Glomerular endothelial cell (primary cell): ENCODE data around the gene EPN1. TPM values are rescaled to one million over a fixed set of nuclear protein-coding genes. Genes with fewer than 3 reads are reported as not detected.

Experiments
- DNase-seq: peaks from one replicate; pipeline ENCODE4 v3.0.0-alpha.2; 2011; ENCODE audit warnings: low read depth, low spot score; ENCODE audit errors: extremely low read depth
- total RNA-seq: library from RNA; depleted of rRNA; stranded (reverse); fragments of >200 nt; gene quantifications from 2 replicates; pipeline ENCODE4 v1.2.3, GENCODE V29; 2015

EPN1 gene
- total RNA-seq: 162 and 201 TPM in 2 replicates

DNA sequence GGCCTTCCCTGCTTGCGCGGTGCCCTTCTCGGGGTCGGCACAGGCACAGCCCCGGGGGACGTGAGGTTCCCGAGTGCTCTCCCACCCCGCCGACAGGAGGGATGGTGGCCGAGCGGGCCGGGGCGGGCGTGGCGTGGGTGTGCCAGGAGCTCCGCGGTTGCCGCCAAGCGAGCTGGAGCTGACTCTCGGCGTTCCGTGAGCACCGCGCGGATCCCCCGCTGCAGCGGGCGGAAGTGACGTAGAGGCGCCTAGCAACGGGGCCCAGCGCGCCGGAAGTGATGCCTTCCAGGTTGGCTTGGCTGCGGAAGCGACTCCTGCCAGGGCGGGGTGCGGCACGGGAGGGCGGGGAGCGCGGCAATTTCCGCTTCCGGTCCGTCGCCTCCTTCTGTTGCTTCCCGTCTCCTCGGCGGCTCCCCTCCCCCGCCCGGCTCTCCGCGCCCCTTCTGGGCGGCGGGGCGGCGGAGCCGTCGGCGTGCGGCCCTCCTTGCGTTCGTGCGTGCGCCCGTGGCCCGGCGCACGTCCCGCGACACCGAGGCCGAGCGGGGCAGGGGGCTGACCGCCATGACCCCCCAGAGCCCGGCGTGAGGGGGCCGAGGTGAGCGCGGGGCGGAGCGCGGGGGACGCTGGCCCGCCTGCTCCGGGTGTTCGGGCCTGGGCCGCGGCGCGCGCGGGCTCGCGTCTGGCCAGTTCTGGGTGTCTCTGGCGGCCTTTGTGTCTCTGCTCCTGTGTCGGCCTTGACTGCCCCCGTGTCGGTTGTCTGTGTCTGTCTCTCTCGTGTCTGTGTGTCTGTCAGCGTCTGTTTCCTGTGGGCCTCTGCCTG is at the start of gene EPN1:
EPN1 (plus strand) TSS at position 386 of the 820 bp plus-strand sequence. CDS start 3,402 bp downstream, outside the sequence.
- peak; percentile 54 for DNase-seq

DNA sequence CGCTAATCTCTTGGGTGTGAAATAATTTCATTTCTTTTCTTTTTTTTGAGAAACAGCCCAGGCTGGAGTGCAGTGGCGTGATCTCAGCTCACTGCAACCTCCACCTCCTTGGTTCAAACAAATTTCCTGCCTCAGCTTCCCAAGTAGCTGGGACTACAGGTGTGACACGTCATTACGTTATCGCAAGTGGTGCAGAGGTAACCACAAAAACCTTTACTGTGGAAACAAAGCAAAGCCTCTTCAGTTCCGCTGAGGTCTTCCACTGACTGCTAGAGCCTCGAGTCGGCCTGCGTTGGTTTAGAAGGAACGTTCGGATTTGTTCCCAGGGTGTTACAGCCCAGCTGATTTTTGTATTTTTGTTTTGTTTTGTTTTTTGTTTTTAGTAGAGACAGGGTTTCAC is 48.7 kb upstream of the EPN1 start:
- no peak for DNase-seq

DNA sequence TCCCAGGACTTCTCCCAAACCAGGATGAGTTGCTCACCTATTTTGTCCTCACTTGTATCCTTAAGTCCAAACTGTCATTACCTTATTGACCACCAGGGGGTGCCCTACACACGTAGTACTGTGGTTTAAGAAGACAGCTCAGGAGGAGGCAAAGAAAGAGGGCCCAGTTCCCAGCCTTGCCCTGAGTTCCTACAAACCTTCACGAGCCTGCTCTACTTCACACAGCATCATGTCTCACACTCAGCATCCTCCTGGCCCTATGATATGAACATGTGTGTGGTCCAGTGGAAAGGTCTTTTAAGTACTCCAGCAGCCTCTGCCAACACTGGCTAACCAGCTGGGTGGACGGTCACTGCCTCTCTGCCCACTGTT is 42.6 kb upstream of the EPN1 start:
- peak; percentile 89 for DNase-seq

DNA sequence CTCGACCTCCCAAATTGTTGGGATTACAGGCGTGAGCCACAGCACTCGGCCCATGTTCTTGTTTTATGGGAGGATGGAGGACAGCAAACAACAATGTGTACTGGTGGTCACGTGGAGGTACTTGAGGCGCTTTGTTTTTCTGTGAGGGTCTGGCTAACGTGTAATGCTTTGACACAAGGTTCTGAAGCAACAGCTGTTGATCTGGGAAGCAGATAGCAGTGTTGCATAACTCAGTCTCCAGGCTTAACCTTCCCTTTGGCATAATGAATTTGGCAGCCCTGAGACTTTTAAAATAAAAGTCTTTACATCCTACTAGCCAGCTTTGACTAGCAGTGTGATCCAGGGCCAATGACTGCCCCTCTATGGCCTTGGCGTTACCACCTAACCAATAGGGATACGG is 41.2 kb upstream of the EPN1 start:
- DNase-seq: no peak

DNA sequence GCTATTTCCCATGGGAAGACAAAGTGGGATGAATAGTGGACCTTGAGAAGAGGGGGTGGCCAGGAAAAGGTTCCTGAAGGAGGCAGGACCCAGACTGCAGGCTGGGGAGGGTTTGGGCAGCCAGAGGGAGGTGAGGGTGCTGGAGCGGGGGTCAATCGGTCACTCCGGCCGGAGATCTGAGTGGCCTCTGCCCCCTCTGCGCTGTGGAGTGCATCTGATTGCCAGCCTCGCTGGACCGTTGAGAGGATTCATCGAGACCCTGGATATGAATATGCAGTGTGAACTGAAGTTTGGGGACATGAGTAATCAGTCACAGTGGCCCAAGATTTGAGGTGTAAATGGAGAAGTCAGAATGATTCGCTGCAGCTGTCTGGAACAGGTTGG is 39.7 kb upstream of the EPN1 start:
- no peak for DNase-seq

DNA sequence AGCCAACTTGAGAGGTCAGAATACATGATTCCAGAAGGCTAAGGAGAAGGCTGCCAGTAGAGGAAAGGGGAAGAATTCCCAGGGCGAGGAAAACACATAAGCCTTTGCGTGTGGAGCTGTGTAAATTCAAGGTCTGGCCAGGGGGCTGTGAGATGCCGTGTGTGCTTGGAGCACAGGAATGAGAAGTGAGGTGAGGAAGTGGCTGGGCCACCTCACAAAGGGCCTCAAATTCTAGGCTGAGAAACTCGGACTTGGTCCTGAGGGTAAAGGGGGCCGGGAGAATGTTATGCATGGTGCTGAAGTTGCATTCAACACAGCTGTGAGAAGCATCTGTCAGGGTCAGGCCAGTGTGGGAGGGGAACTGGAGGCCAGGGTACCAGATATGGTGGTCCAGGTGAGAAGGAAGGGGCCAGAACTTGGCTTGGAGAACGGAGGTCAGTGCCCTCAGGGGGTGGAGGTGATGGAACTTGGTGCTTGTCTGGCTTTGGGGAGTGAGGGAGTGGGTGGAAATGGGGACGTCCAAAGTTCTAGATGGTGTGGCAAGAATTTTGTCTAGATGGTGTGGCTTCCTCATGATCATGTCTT is 39.1 kb upstream of the EPN1 start:
- DNase-seq: no peak

DNA sequence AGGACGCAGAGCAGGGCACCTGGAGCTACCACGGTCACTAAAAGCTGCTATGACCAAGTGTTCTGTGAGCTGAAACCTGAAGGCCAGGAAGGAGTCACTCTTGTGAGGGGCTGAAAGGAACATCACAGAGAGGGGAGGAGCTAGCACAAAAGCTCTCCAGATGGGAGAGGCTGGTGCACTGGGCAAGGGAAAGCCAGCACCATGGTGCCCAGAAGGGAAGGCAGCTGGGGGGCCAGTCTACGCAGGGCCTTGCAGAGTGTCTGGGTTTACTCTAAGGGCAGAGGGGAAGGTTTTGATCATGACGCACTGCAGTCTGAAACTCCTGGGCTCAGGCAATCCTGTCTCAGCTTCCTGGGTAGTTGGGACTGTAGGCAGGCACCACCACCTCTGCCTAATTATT is 38.3 kb upstream of the EPN1 start:
- DNase-seq: no peak

DNA sequence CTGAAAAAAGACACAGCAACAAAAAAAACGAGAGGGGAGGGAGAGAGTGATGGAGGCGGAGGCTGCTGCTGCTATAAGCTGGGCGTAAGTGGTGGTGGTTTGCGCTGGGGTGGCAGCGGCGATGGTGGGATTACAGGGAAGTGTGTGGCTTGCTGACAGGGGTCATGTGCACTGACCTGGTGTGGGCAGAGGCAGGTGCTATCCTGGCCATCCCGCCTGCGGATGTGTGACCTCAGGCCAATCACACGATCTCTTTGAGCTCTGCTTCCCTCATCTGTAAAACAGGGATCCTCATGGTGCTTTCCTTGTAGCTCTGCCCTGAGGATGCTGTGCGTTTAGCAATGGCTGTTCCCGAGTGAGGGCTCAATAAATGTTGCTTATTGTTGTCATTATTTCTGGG is 37.5 kb upstream of the EPN1 start:
- DNase-seq: no peak

DNA sequence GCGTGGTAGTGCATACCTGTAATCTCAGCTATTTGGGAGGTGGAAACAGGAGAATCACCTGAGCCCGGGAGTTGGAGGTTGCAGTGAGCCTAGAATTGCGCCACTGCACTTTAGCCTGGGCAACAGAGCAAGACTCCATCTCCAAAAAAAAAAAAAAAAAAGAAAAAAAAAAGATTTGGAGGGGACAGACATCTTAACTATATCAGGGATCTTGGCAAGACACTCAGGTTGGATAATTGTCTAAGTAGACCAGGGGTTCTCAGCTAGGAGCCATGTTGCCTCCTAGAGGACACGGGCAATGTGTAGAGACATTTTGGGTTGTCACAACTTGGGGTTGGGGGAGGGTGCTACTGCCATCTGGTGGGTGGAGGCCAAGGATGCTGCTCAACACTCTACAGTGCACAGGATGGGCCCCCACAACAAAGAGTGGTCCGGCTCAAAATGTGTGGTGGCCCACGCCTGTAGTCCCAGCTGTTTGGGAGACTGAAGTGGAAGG is 36.1 kb upstream of the EPN1 start:
- DNase-seq: no peak

DNA sequence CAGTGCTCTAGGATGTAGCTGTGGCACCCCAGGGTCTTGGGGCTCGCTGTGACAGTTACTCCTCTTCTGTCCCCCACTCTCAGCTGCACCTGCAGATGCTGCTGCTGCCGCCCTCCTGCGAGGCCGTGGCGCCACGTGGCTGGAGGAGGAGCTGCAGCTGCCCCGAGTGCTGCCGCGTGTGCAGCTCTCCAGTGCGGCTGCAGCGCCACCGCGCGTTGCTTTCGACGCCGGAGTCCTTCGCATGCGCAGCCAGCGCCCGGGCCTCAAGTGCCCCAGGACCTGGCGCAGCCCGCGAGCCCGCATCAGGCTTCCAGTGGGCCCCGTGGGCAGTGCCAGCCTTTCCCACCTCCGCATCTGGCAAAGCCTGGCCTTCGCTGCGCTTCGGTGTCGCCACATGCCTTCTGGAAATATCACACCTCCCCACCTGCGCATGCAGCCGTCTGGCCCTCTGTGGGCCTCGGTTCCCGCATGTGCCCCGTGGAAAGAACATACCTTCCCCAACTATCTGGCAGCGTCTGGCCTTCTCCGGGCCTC is 34.9 kb upstream of the EPN1 start:
- no peak for DNase-seq

DNA sequence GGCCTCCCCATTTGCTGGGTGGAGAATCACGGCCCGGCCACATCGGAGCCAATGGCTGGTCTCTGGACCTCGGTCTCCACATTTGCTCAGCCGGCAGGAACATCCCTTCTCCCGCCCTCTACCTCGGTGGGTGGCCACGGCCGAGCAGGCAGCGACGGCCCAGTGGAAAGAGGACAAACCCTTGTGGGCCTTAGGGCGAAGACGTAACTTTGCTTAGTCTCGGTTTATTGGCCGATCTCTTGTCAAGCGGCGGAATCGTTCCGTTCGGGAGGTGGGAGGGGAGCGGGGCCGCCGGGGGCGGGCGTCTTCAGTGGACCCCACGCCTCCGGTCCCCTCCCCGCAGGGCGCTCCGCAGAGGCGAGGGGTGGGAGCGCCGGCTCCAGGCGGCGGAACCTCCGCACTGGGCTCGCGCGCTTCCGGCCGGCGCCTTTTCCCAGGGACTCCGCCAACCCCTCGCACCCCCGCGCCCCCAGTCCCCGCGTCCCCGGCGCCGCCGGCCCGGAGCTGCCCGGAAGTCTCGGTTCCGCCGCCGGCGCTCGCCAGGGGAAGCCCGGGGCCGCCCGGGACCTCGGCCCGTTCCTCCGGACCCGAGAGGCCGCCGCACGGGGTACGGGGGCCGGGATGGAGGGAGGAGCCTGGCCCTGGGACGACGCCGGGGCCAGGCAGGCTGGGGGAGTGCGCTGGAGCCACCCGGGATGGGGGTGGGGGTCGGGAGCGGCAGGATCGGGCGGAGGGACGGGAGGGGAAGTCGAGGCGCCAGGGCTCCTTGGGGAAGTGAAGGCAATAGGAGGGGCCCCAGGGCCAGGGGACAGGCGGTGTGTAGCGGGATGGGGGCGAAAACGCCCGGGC is 34.2 kb upstream of the EPN1 start, which contains the start of gene ZNF580:
ZNF580 (plus strand) TSS at position 426 of the 849 bp plus-strand sequence. CDS start 1,507 bp downstream, outside the sequence.
- DNase-seq: no peak

DNA sequence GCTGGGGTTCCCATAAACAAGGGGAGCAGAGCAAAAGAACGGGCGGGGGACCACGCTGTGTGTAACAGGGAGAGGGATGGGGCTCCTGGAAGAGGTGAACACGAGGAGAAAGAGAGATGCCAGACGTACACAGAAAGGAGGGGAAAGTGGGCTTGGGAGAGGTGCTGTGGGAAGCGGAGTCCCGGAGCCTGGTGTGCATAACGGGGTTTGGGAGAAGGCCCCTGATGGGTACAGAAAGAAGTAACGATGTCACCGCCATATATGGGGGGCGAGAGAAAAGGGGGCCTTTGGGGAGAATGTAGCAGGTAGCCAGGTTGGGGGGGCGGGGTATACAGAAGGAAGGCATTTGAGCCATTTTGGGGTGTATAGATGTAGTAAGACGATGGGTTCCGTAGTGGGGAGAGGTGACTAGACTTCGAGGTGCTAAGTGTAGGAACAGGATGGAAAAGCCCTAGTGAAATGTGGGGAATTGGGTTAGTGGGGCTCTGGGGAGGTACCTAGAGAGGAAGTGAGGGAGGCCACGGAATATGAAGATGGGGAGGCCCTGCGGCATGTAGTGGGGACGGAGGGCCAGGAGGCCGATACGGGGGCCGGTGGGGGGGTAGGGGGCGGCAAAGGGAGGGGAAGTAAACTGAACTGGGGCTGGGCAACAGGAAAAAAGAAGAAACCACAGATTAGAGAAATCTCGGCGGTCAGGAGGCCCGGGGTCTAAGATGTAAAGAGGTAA is 33.4 kb upstream of the EPN1 start:
- DNase-seq: no peak

DNA sequence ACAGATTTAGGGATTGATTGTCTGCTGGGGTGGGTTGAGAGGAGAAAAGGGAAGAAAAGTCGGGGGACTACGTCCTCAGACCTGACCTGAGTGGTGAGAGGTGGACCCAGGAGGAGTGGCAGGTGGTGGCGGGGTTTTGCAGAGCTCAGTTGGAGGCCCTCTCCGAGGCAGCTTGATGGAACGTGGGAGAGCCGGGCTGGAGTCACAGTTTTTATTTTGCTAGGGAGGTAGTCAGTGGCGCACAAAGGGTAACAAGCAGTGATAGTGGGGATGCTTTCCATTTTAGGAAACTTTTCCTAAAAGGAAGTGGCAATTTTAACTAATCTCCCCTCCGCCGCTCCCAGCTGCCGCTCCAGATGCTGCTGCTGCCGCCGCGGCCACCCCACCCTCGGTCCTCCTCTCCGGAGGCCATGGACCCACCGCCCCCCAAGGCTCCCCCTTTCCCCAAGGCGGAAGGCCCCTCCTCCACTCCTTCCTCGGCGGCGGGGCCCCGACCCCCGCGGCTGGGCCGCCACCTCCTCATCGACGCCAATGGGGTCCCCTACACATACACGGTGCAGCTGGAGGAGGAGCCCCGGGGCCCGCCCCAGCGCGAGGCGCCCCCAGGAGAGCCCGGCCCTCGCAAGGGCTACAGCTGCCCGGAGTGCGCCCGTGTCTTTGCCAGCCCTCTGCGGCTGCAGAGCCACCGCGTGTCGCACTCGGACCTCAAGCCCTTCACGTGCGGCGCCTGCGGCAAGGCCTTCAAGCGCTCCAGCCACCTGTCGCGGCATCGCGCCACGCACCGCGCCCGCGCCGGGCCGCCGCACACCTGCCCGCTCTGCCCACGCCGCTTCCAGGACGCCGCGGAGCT is 32.6 kb upstream of the EPN1 start:
- no peak for DNase-seq

DNA sequence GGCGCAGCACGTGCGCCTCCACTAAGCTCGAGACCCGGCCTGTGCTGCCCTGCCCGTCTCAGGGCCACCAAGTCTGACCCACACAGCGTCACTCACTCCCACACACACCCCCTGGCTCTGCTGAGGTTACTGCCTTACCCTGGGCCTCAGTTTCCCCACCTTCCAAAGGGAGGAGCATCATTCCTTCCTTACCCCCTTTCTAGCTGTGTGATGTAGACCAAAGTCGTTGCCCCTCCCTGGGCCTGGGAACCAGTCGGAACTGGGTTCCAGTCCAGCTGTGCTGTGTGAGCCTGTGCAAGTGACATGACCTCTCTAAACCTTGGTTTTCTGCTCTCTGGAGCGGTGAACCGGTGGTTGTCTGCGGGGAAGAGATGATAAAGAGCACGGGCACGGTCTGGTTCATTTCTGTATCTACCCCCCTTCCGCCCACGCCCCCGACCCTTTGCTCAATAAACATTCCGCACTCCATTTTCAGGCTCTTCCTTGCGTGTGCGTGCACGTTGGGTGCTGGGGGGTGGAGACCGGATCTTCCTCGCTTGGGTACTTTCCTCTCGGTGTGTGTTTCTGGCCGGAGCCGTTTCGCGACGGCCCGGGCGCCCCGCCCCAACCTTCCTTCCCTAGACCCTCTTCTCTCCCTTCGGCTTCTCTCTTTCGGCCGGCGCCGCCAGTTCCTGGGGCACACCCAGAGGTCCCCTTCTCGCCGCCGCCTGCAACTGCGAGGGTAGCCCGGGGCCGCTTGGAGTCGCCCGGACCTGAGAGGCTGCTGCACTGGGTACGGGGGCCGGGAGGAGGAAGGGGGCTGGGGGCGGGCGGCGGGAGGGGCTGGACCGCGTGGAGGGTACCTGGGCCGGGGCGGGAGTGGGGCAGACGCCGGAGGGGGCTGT is 31.8 kb upstream of the EPN1 start, which contains the start of gene ZNF581:
ZNF581 (plus strand) TSS at position 647 of the 884 bp plus-strand sequence. CDS start 923 bp downstream, outside the sequence.
- DNase-seq: no peak

DNA sequence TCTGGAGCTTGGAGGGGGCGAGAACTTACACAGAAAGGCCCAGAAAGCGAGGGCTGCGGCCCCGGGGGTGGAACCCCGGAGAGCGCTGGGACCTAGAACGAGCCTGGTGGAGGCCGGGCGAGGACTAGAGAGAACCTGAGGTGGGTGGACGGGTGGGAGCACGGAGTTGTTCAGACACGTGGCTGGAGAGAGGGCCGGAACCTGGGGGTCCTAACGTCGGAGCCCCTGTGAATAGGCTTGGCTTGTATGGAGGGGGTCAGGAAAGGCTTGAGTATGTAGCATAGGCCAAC is 31.2 kb upstream of the EPN1 start:
- DNase-seq: no peak

DNA sequence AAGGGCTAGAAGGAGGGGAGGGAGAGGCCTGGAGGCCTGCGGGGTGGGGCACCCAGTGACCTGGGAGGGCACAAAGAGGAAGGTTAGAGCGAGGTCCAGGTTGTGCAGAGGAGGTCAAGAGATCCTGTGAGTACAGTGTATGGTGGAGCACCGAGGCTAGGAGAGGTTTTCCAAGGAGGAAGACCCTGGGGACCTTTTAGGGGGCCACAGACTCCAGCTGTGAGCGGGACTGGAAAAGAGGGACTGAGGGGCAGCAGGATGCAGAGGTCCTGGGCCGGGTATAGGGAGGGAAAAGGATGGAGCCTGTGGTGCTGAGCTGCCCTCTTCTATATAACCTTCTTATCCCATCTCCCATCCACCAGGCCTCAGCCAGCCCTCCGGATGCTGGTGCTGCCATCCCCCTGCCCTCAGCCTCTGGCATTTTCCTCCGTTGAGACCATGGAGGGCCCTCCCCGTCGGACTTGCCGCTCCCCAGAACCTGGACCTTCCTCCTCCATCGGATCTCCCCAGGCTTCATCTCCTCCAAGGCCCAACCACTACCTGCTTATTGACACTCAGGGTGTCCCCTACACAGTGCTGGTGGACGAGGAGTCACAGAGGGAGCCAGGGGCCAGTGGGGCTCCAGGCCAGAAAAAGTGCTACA is 30.7 kb upstream of the EPN1 start:
- no peak for DNase-seq

DNA sequence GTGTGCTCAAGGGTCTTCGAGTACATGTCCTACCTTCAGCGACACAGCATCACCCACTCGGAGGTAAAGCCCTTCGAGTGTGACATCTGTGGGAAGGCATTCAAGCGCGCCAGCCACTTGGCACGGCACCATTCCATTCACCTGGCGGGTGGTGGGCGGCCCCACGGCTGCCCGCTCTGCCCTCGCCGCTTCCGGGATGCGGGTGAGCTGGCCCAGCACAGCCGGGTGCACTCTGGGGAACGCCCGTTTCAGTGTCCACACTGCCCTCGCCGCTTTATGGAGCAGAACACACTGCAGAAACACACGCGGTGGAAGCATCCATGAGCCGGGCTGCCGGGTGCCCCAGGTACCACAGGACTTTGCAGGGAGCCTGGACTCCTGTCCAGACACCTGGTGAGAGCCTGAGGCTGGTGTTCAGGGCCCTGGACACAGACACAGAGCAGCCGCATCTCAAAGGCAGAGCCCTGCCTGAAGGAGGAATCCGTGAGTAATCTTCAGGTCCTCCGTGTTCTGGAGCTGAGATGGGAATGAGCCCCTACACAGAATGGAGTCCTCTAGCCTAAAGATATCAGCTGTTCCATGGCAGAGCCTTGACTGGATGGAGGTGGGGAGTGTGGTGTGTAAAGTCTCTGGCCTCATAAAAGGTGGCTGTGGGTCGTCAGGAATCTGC is 30.0 kb upstream of the EPN1 start:
- DNase-seq: no peak

DNA sequence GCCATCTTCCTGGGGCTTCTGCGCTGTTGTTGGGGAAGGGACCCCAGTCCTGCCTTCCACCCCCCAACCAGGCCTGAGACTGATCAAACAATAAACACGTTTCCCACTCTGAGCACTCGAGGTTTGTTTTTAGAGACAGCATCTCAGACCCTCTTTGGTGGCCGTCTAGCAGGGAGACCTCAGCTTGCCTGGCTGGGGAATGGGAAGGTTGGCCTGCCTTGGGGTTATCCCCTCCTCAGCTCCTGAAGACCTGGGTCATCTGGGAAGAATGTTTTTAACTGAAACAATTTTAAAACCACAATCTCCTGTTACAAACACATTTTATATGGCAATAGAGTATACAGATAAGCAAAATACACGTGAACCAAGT is 29.5 kb upstream of the EPN1 start:
- DNase-seq: no peak
